ENCODE results near the gene CERS1.
A peak's percentile ranks its signal among the peaks of the same experiment; 100 is the strongest.

Gene CERS1, protein sequence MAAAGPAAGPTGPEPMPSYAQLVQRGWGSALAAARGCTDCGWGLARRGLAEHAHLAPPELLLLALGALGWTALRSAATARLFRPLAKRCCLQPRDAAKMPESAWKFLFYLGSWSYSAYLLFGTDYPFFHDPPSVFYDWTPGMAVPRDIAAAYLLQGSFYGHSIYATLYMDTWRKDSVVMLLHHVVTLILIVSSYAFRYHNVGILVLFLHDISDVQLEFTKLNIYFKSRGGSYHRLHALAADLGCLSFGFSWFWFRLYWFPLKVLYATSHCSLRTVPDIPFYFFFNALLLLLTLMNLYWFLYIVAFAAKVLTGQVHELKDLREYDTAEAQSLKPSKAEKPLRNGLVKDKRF

DNA sequence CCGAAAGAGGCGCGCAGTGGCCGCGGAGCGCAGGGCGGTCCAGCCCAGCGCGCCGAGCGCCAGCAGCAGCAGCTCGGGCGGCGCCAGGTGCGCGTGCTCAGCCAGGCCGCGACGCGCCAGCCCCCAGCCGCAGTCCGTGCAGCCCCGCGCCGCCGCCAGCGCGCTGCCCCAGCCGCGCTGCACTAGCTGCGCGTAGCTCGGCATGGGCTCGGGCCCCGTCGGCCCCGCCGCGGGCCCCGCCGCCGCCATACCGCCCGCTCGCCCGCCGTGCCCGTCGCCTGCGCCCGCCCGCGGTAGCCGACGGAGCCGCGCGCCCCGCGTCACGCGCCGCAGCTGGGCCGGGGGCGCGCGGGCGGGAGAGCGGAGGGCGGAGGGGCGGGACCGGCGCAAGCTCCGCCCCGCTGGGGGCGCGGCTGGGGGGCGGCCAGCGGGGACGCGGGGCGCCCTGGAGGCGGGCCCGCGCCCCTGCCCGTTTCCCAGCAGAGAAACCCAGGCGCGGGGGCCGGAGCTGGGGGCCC, at the start of gene CERS1:
CERS1 (minus strand) TSS at position 335 of the 518 bp plus-strand sequence; CDS start at position 249, 86 bp downstream.
- no peak for DNase-seq

DNA sequence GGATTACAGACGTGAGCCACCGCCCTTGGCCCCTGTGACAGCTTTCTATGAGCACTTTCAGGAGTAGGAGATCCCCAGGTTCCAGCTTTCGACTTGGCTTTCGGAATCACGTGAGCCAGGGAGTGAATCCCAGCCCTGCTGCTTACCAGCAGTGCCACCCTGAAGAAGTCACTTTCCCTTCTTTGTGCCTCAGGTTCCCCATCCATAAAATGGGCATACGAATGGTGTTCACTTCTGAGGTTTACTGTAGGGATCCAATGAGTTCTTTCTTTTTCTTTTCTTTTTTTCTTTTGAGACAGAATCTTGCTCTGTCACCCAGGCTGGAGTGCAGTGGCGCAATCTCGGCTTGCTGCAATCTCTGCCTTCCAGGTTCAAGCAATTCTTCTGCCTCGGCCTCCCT, 49.3 kb upstream of the CERS1 start:
- no peak for DNase-seq

DNA sequence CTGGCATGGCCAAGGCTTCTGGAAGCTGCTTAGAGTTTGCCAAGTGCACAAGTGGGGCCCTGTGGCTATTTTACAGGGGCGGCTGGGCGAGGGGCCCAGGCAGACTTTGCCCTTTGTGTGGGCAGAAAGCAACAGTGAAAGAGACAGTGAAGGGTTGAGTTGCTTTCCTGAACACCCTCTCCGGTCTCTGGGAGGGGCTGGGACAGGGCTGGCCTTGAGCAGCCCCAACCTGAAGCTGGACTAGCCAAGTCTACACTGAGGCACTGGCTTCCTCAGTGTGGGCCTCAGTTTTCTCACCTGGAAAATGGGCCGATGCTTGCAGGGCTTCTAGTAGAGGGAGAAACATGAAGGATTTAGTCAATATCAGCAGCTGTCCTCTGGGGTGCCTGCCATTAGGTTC, 47.5 kb upstream of the CERS1 start:
- DNase-seq, result no peak

DNA sequence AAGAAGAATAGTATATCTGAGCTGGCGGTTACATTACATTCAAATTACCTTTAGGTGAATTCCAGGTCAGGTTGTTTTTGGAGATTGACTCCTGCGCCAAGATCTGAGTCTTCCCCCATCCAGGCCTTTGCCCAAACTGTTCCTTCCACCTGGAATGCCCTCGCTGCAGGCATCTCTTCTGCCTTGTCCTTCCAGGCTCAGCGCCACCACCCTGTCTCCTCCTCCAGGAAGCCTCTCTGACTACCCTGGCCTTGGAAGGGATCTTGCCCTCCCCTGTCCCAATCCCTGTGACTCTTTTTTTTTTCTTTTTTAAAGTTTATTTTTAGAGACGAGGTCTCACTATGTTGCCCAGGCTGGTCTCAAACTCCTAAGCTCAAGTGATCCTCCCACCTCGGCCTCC, 46.7 kb upstream of the CERS1 start:
- no peak for DNase-seq

DNA sequence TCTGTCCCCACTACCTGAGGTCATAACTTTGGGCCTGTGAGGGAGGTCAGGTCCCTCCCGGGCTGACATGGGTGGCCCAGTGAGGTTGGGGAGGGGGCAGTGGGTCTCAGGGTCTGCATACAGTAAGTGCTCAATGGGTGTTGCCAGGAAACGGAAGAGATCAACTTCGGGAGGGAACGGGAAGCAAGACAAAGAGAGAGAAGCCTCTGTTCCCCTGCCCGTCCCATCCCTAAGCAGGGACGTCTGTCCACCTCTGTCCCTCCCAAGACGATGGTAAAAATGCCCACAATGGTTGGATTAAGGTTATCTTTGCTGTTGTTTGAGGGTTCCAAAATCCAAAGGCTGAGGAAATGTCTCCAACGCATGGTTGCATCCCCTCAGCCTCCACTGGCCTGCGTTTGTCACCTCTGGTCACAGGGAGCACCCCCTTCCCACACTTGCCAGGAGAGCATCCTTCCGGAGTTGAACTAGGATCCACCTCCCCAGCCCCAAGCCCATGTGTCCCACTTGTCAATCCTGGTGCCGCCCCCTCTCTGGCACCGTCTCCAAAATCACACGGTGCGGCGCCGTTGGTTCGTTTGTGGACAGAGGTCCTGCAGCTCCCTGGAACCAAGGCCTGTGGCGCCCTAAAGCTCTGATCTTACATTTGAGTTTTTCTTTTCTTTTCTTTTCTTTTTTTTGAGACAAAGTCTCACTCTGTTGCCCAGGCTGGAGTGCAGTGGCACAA, 45.8 kb upstream of the CERS1 start:
- no peak for DNase-seq

DNA sequence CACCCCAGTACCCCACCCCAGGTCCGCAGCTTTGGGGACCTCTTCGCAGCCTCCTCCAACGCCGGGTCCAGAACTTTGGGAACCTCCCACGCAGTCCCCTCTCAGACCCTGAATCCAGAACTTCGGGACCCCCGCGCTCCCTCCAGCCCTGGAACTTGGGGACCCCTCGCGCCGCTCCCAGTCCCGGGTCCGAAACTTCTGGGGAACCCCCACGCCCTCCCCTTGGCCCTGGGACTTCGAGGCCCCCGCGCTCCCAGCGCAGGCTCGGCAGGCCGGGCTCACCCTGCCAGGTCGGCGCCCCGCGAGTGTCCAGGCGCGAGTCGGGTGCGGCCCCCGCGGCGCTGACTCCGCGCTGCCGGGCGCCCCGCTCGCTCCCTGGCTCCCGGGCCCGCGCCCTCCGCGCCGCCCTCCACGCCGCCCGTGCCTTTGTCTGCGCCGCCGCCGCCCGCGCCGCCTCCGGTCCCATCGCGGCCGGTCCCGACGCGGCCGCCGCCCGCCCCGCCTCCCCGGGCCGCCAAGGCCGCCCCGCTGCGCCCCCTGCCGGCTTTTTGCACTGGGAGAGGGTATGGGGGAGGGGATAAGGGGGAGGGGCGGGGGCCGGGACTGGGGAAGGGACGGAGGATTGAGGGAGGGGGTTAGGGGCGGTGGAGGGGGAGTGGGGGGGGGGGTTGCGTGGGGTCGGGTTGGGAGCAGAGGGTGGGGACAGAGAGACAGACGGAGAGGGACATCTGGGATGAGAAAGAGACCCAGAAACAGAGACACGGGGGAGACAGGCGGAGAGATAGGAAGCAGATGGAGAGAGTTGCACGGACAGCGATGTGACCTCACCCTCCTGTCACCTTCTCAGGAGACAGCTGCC, 45.0 kb upstream of the CERS1 start, which contains the start of gene HOMER3:
HOMER3 (minus strand) TSS at position 449 of the 859 bp plus-strand sequence. CDS start 2,235 bp downstream, outside the sequence.
- DNase-seq, result peak; percentile 85 to 87

DNA sequence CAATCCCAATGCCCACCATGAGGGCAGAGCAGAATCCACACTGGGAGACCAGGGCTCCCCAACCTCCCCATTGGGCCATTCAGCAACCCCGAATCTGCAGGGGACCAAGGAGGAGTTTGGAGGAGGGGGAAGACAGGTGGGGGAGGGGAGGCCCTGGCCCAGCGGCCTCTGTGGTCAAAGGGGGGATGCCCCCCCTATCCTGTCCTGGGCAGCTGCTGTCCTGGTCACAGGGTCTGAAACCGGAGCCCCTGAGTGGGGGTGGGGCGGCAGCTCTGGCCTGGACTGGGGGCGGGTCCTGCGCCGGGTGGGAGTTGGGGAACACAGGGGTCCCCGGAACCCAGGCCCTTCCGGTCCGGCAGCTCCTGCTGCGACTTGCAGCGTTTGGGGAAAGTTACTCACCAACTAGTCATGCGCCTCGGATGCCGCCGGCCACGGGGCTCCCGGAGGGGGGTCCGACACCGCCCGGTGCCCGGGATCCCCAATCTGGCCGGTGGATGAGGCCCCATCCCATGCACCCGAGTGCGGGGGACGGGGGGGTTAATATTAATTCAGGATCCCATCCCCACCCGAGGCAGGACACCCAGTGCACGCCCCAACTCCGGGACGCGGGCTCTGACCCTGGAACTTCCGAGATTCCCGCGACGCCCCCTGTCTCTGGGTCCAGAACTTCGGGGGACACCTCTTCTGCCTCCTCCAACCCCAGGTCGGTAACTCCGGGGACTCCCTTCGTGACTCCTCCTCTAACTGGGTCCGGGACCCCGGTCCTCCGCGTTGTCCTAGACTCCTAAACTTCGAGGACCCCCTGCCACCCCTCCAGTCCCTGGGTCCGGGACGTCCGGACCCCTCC, 44.2 kb upstream of the CERS1 start:
- peak in 1 of 2 experiments; percentile 45 for DNase-seq

DNA sequence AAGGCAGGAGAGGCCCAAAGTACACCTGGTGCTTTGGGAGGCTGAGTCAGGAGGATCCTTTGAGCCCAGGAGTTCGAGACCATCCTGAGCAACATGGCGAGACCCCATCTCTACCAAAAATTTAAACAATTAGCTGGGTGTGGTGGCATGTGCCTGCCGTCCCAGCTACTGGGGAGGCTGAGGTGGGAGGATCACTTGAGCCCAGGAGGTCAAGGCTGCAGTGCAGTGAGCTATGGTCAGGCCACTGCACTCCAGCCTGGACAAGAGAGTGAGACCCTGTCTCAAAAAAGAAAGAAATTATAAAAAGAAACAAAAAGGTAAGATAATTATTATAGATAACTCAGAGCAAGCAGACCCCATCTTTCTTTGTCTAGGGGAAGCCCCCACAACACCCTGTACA, 43.2 kb upstream of the CERS1 start:
- no peak for DNase-seq

DNA sequence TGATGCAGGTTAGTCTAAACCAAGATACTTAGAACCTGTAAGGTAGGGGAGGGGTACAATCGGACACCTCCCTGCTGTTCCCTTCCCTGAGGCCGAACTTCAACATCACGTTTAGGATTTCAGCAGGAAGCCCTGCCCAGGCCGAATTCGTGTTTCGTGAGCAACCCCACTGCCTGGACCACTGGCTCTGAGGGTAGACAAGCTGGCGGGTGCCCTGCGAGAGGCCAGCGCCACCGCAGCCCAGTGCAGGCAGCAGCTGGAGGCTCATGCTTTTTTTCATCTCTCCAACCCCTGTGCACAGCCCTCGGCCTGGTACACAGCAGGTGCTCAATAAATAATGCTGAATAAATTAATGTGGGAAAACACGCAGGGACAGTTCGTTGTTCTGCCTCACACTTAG, 37.3 kb upstream of the CERS1 start:
- DNase-seq, result no peak

DNA sequence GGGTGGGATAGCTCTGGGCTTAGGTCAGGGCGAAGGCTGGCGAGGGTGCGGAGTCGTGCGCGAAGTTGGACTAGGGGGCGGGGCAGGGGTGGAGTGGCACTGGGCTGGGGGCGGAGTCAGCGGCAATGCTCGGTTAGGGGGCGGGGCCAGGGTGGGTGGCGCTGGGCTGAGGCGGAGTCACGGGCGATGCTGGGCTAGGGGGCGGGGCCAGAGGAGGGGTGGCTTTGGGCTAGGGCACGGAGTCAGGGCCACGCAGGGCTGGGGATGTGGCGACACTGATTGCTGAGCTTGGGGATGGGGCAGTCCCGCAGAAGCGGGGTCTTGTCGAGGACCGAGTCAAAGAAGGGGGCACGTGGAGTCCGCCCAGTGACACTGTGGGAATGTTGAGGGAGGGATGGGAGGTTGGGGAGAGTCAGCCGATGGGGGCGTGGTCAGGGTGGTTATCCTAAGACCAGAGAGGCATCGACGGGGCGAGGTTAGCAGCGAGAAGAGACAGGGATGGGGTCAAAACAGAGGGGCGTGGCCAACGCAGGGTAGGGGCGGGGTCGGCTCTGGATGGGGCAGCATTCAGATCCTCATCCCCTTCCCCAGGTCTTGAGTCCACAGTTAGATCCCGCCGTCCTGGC, 36.4 kb upstream of the CERS1 start:
- DNase-seq, result peak; percentile 91

DNA sequence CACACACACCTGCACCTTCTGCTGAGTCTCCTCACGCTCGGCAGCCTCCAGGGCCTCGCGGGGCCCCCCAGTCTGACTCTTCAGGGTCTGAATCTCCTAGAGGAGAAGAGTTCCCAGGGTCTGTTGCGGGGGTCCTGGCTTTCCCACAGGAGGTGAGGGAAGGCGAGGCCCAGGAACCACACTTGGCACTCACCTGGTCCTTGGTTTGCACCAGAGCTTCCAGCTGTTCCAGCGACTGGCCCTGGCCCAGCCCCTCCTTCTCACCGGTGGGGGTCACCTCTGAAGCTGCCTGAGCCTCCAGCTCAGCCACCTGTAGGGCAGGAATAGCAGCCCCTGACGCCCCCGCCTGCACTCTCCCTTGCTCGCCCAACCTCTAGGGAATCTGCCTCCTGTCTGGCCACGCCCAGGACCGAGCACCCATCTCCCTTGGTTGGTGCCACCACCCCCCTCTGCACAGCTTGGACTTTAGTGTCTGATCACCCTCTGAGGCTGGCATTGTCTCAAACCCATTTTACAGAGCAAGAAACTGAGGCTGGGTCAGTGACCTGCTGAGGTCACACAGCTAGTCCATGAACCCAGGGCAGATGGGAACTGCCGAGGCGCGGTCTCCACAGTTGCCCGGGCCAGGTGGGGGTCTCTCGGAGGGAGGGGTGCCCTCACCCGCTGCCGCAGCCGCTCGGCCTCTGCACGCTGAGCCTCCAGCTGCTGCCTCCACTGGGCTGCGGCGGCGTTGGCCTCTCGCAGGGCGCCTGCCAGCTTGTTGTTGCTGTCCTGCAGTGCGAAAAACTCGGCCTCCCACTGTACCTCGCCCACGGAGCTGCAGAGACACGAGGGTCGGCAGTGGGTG, 35.6 kb upstream of the CERS1 start:
- DNase-seq, result no peak

DNA sequence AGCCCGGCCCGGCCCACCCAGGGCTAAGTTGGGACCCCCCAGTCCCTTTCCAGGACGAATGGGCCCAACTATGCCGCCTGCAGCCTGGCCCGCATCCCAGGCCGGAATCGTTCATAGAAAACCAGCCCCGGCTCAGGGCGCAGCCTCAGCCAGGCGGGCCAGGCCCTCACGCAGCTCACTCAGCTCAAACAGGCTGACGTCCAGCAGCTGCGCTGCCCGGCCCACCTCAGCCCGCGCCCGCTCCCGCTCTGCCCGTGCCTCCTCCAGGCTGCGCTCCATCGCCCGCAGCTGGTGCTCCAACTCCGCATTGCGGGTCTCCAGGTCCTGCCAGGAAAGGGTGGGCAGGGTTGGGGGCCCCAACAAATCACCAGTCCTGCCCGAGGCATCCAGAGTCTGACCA, 33.4 kb upstream of the CERS1 start:
- DNase-seq, result no peak

DNA sequence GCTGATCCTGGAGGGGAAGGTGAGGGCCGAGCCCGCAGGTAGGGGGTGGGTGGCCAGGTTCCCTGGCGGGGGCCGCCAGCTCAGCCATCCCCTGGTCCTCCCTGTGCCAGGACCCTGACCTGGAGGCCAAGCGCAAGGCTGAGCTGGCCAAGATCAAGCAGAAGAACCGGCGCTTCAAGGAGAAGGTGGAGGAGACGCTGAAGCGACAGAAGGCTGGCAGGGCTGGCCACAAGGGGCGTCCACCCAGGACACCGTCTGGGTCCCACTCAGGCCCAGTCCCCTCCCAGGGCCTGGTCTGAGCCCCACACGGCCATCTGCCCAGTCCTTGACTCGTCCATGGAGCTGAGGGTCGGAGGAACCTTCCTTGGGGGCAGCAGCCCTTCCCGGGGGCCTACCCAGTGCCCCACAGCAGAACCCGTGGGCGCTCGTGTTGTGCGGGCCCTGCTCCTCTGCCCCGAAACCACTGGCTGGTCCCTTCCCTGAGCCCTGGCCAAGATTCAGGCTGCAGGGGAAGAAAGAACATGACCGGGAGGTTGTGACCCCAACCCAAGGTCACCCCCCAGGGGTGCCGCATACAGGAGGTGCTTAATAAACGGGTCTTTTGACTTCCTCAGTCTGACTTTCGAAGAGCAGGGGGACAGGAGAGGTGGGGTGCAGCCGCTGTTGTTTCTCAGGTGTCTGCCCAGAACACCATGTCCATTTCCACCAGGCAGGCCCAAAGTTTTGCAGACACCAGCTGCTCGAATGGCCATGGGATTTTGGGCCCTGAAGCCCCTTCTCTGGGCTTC, 32.3 kb upstream of the CERS1 start:
- DNase-seq, result no peak

DNA sequence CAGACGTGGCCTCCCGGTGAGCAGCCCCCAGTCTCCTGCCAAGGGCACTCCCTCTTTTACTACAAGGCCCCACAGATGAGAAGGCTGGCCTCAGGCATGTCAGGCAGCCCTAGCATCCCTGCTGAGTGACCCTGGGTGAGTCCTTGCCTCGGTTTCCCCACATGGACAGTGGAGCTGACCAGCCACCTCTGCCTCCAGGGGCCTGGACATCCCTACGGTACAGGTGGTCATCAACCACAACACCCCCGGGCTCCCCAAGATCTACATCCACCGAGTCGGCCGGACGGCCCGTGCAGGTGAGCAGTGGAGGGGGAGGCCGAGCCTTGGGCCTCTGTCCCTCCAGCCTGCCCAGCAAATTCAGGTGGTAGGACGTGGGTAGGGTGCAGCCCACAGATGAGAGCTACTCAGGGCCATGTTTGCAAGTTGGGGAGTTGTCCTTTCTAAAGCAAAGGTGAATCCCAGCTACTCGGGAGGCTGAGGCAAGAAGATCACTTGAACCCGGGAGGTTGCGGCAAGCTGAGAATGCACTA, 28.8 kb upstream of the CERS1 start:
- no peak for DNase-seq

DNA sequence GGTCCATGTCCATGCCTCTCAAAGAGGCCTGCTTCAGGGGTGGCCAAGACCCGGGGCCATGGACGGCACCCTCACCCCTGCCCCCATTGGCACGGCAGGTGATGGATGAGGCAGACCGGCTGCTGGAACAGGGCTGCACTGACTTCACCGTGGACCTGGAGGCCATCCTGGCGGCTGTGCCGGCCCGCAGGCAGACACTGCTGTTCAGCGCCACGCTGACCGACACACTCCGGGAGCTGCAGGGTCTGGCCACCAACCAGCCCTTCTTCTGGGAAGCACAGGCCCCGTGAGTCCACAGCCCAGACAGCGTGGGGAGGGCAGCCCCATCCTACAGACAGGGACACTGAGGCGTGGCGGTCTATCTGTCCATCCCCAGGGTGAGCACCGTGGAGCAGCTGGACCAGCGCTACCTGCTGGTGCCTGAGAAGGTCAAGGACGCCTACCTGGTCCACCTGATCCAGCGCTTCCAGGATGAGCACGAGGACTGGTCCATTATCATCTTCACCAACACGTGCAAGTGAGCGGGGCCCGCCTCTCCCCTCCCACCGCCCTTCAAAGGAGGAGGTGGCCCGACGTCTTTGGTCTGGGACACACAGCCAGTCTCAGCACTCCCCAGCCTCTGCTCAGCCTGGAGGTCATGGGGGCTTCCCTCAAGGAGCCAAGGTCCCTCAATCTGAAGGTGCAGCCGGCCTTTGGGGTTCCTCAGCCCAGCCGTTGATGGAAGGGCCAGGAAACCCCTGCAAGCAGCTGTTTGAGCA, 26.4 kb upstream of the CERS1 start:
- DNase-seq, result no peak

DNA sequence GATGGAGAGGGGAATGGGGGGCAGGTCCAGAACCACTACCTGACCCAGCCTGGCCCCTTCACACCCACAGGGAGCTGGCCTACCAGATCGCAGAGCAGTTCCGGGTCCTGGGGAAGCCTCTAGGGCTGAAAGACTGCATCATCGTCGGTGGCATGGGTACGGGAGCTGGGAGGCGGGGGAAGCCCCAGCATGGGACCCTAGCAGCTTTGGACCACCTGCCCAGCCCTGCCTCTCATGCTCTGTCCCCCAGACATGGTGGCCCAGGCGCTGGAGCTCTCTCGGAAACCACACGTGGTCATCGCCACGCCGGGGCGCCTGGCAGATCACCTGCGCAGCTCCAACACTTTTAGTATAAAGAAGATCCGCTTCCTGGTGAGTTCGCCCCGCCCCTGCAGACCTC, 25.6 kb upstream of the CERS1 start:
- DNase-seq, result no peak

DNA sequence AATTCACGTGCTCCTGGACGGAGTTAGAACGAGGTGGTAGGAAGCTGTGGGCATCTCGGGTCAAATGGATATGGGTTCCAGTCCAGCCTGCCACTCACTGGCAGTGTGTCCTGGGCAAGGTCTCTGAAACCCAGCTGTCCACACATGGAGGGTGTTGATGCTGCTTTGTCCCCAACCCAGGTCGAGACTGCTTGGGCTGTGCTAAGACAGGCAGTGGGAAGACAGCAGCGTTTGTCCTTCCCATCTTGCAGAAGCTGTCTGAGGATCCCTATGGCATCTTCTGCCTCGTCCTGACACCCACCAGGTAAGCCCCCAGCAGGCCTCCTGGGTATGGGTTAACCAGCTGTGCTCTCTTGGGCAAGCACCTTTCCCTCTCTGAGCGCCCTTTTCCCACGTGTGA, 24.4 kb upstream of the CERS1 start:
- DNase-seq, result no peak

DNA sequence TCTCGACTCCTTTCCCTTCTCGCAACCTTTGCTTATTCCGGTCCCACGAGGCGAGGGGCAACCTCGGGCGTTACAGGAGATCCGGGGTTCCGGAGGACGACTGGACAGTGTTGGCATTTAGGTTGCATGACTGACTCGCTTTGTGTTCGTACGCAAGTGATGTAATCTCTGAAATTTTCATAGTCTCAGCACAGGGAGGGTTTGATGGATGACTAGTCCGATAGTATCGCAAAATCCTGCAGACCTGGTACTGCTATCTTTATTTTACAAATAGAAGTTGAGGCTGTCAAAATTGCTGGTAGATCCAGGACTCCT, 23.9 kb upstream of the CERS1 start:
- DNase-seq, result no peak
